Natural killer cell (primary cell): Measurements from ENCODE around the gene TRIM28. TPM values are rescaled to one million over a fixed set of nuclear protein-coding genes. Genes with fewer than 3 reads are reported as not detected.
A peak's percentile ranks its signal among the peaks of the same experiment; 100 is the strongest.

Source experiments
- ATAC-seq, 3 donors: fragments of 150-1000 bp in 2 of 3; fragments of 200-7000 bp in 1 of 3; cut with Tn5 transposase; 1 replicate in 1 of 3; 2 replicates in 2 of 3; pipeline ENCODE4 v1.10.0; 2021; ENCODE audit warnings: mild to moderate bottlenecking in 2 of 3, moderate library complexity in 2 of 3
- DNase-seq, 2 donors: peaks; one replicate each; pipeline versions ENCODE4 v3.0.0 to v3.0.0-alpha.2; 2013 to 2021; ENCODE audit warnings: mixed read lengths in 1 of 2
- H3K27ac ChIP-seq: one replicate; pipeline ENCODE4 v1.5.1; 2013; ENCODE audit warnings: mild to moderate bottlenecking, low read length
- H3K27me3 ChIP-seq: one replicate; pipeline ENCODE4 v1.6.1; 2013; ENCODE audit warnings: low read length; ENCODE audit not compliant: control insufficient read depth, insufficient read depth
- H3K36me3 ChIP-seq: one replicate; pipeline ENCODE4 v1.6.1; 2013; ENCODE audit warnings: low read length; ENCODE audit not compliant: control insufficient read depth, insufficient read depth
- H3K4me1 ChIP-seq: one replicate; pipeline ENCODE4 v1.6.1; 2013; ENCODE audit warnings: low read length; ENCODE audit not compliant: control insufficient read depth, insufficient read depth
- H3K4me3 ChIP-seq: one replicate; pipeline ENCODE4 v1.5.1; 2013; ENCODE audit warnings: low read length
- H3K9me3 ChIP-seq: one replicate; pipeline ENCODE4 v1.6.1; 2013; ENCODE audit warnings: low read length; ENCODE audit not compliant: control insufficient read depth, insufficient read depth
- H3K27ac Mint-ChIP-seq, 2 donors: one replicate each; pipeline ENCODE4 v1.8.0; 2022; ENCODE audit warnings: mild to moderate bottlenecking in 2 of 2, mixed read lengths in 2 of 2, moderate library complexity in 1 of 2
- H3K27me3 Mint-ChIP-seq, 2 donors: one replicate each; pipeline ENCODE4 v1.8.0; 2022; ENCODE audit warnings: low read depth in 2 of 2, mixed read lengths in 2 of 2
- H3K36me3 Mint-ChIP-seq: one replicate; pipeline ENCODE4 v1.8.0; 2022; ENCODE audit warnings: mixed read lengths
- H3K4me1 Mint-ChIP-seq, 2 donors: one replicate each; pipeline ENCODE4 v1.8.0; 2022; ENCODE audit warnings: mixed read lengths in 2 of 2
- H3K4me3 Mint-ChIP-seq: one replicate; pipeline ENCODE4 v1.8.0; 2022; ENCODE audit warnings: mild to moderate bottlenecking, moderate library complexity, mixed read lengths
- H3K9me3 Mint-ChIP-seq, 2 donors: one replicate each; pipeline ENCODE4 v1.8.0; 2022; ENCODE audit warnings: mixed read lengths in 2 of 2
- WGBS: methylation state at CpG from one replicate; pipeline ENCODE4 v1.1.7; 2013; ENCODE audit warnings: missing lambda C conversion rate; ENCODE audit not compliant: insufficient coverage; 5-methylcytosine and 5-hydroxymethylcytosine counted together
- intact Hi-C: fragments of 100-400 bp; cut with micrococcal nuclease; formaldehyde crosslinking; loops from one replicate; pipeline ENCODE4 v1.14.2; 2022
- total RNA-seq, 4 donors: library from RNA; stranded (reverse); fragments of 120-200 nt in 1 of 4; gene quantifications; one replicate each; pipeline versions ENCODE4 v1.2.3 to v1.2.4, GENCODE V29; 2013 to 2022
- TF ChIP-seq, protein P1 (sequence below): fragments of 200-600 bp; IDR thresholded peaks from one replicate; pipeline ENCODE4 v1.8.0; 2022; ENCODE audit warnings: antibody characterized with exemption

The TRIM28 gene
- total RNA-seq, 3 donors from 2014 or later (not counting 1 experiment from before 2014, with no cell fraction given): 330 to 451 (median 408) TPM

DNA sequence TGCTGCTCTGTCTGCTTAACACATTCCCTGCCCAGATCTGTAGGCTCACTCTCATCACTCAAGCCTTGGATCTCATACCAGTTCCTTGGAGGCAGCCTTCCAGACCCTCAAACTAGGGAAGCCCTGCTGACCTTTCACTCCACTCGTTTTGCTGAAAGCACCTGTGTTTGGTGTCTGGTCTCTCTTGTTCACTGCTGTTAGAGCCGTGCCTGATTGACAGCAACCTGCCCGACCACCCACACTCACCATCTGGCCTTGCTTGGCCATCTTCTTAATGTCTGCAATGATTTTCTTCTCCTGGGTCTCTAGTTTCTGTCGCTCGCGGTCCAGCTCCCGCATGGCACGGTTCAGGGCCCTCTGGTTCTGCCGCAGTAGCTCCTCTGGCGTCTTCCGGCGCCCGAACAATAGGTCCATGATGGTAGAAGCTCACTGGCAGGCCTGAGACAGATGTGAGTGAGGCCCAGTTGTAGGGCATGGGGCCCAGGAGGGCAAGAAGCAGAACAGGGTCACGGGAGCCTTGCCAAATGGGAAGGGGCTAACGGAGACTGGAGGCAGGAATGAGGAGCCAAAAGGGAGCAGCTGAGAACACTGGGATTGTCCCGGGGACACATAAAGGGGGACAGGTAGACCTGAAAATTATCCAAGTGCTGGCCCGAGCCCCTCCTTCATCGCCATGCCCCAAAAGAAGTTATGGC lies 10.1 kb downstream of the TRIM28 start:
- H3K36me3 ChIP-seq: peaks cover 58% of the 10 kb centered on the region
- no peaks in the 10 kb centered on the region for H3K36me3 Mint-ChIP-seq
- intact Hi-C loops: no loop called here
- peak overlapping the region; percentile 98 for H3K27ac ChIP-seq
- H3K4me1 Mint-ChIP-seq: peaks cover 34 to 58% of the 10 kb centered on the region in 2 donors
- H3K4me3 Mint-ChIP-seq: peak overlapping the region; percentile 95
- DNase-seq (no peak), ATAC-seq (no peak)
- H3K27ac Mint-ChIP-seq: peak overlapping the region; percentile 99
- H3K4me3 ChIP-seq: peak overlapping the region; percentile 99
- no peaks in the 10 kb centered on the region for H3K9me3 Mint-ChIP-seq
- H3K27me3 ChIP-seq: no peaks in the 10 kb centered on the region
- no peaks in the 10 kb centered on the region for H3K27me3 Mint-ChIP-seq
- TF ChIP-seq, protein P1, sequence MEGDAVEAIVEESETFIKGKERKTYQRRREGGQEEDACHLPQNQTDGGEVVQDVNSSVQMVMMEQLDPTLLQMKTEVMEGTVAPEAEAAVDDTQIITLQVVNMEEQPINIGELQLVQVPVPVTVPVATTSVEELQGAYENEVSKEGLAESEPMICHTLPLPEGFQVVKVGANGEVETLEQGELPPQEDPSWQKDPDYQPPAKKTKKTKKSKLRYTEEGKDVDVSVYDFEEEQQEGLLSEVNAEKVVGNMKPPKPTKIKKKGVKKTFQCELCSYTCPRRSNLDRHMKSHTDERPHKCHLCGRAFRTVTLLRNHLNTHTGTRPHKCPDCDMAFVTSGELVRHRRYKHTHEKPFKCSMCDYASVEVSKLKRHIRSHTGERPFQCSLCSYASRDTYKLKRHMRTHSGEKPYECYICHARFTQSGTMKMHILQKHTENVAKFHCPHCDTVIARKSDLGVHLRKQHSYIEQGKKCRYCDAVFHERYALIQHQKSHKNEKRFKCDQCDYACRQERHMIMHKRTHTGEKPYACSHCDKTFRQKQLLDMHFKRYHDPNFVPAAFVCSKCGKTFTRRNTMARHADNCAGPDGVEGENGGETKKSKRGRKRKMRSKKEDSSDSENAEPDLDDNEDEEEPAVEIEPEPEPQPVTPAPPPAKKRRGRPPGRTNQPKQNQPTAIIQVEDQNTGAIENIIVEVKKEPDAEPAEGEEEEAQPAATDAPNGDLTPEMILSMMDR: no peak
- peaks cover 43% of the 10 kb centered on the region for H3K4me1 ChIP-seq
- 54% methylated on average over 18 of the region's 18 CpGs for WGBS
- H3K9me3 ChIP-seq: no peaks in the 10 kb centered on the region

DNA sequence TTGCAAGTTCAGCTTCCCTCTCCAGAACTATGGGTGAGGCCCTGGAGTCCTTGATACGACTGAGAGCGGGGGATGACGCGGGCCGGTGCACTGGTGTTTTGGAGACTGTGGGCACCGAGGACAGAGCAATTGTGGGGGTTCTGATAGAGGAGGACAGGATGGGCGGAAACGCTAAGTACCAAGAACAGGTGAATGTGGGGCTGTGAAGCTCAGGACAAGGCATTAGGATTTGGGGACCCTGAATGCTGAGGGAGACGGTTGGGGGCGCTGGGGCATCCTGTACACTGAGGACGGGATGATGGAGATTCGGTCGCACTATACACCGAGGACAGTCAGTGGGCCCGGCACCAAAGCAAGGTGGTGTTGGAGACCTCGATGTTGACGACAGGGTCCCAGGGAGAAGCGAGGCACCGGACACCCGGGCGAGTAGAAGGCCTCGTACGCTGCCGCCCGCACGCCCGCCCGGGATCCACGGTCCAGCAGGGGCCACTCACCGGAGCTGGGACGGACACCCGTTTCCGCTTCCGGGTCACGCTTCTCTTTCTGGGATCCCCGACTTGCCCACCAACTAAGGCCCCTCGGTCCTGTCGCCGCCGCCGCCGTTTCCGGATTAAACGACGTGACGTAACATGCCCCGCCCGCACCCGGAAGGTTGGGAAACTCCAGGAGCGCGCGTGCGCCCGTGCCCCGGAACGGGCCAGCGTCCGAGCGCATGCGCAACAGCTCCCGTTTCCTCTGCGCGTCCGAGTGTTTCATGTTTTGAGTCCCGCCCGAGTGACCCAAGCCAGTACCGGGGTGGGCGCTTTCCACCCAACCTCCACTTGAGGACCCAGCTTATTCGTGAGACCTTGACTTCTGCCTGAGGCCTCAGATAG lies 10.9 kb downstream of the TRIM28 start, which contains the start of gene CHMP2A:
Gene CHMP2A, minus strand, starts transcription at position 612 of the 875 bp plus-strand sequence. CDS start 893 bp downstream, outside the sequence.
- WGBS: under 1% methylated on average over 69 of the region's 69 CpGs

DNA sequence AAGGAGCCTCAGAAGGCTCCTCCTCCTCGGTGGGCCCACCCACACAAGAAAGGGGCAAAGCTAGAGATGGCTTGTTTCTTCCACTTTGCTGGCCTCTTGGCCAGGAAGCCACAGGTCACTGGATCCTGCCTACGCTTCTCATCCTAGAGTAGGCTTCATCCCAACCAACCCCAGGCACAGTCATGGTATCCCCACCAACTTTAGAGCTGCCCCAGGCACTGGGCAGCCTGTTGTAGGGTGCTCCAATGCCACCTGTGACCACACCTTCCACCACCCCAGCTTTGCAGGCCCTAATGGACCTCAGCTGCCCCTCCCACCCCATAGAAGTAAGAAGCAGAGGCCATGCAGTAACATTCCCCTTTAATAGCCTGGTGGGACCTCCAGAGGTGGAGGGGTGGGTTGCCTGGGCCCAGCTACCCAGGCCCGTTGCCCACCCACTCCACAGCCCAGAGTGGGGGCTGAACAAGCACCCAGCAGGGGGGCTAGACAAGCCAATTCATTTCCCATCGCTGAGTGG lies 11.6 kb downstream of the TRIM28 start:
- H3K4me3 ChIP-seq: peak overlapping the region; percentile 99
- intact Hi-C loops: loop anchor here (1.0 kb wide), 1 partner anchor 11 kb away; the partner anchor contains the start of gene TRIM28

More for the DNA sequence above, 10.9 kb downstream of the TRIM28 start, which contains the start of gene CHMP2A:
- intact Hi-C loops: loop anchor here (1.0 kb wide), 1 partner anchor 10 kb away; the partner anchor contains the start of gene TRIM28
- Histone ChIP-seq H3K27ac (peak within 1 kb of the TSS; percentile 98), H3K27me3 (no peaks in the 10 kb centered on the region), H3K4me1 (peaks cover 50% of the 10 kb centered on the region), H3K9me3 (no peaks in the 10 kb centered on the region), H3K36me3 (peaks cover 51% of the 10 kb centered on the region), H3K4me3 (peak within 1 kb of the TSS; percentile 99)
- Mint-ChIP-seq H3K4me1 (peaks cover 38 to 65% of the 10 kb centered on the region in 2 donors), H3K27ac (peak within 1 kb of the TSS; percentile 99), H3K27me3 (no peaks in the 10 kb centered on the region), H3K36me3 (no peaks in the 10 kb centered on the region), H3K9me3 (no peaks in the 10 kb centered on the region), H3K4me3 (peak within 1 kb of the TSS; percentile 98)
- peak; percentile 98 for DNase-seq
- TF ChIP-seq, protein P1: no peak
- ATAC-seq: peak; percentile 44 to 62 (median 50)

More for the DNA sequence above, 11.6 kb downstream of the TRIM28 start:
- DNase-seq (no peak), ATAC-seq (no peak)
- peak overlapping the region; percentile 99 for H3K27ac Mint-ChIP-seq
- no peaks in the 10 kb centered on the region for H3K36me3 Mint-ChIP-seq
- no peaks in the 10 kb centered on the region for H3K27me3 ChIP-seq
- no peaks in the 10 kb centered on the region for H3K27me3 Mint-ChIP-seq
- TF ChIP-seq, protein P1: no peak
- H3K4me1 Mint-ChIP-seq: peaks cover 38 to 71% of the 10 kb centered on the region in 2 donors
- H3K4me1 ChIP-seq: peaks cover 54% of the 10 kb centered on the region
- 47% methylated on average over 4 of the region's 4 CpGs for WGBS
- H3K9me3 Mint-ChIP-seq: no peaks in the 10 kb centered on the region
- H3K36me3 ChIP-seq: peaks cover 44% of the 10 kb centered on the region
- H3K27ac ChIP-seq: peak overlapping the region; percentile 98
- H3K9me3 ChIP-seq: no peaks in the 10 kb centered on the region
- peak overlapping the region; percentile 95 for H3K4me3 Mint-ChIP-seq
